CD4-positive, alpha-beta memory T cell (primary cell): Measurements from ENCODE around the gene CSTF3. TPM values are rescaled to one million over a fixed set of nuclear protein-coding genes. Genes with fewer than 3 reads are reported as not detected.
A peak's percentile ranks its signal among the peaks of the same experiment; 100 is the strongest.

Source experiments
- CTCF ChIA-PET: fragments of 350-600 bp; sonication (Branson Sonifier 250); formaldehyde crosslinking; loops from one replicate; lab custom pipeline; 2021; ENCODE audit warnings: inconsistent platforms; ENCODE audit not compliant: partially characterized antibody; lab: Charles Lee
- POLR2A ChIA-PET: fragments of 350-600 bp; sonication (Branson Sonifier 250); formaldehyde crosslinking; loops from one replicate; lab custom pipeline; 2021; ENCODE audit not compliant: partially characterized antibody; lab: Charles Lee
- DNase-seq, 5 donors: peaks; one replicate each; pipeline versions ENCODE4 v3.0.0 to v3.0.0-alpha.2; 2020 to 2022; ENCODE audit warnings: mixed read lengths in 1 of 5
- H3K27ac ChIP-seq: one replicate; pipeline ENCODE4 v1.7.0; 2013; ENCODE audit warnings: low read depth, low read length
- H3K27me3 ChIP-seq: 2 replicates; pipeline ENCODE4 v1.7.0; 2013; ENCODE audit warnings: mild to moderate bottlenecking, low read length, moderate library complexity; ENCODE audit not compliant: insufficient read depth
- H3K36me3 ChIP-seq: 2 replicates; pipeline ENCODE4 v1.7.0; 2013; ENCODE audit warnings: mild to moderate bottlenecking, low read length, moderate library complexity; ENCODE audit not compliant: insufficient read depth
- H3K4me1 ChIP-seq: 2 replicates; pipeline ENCODE4 v1.7.0; 2013; ENCODE audit warnings: mild to moderate bottlenecking, low read length, moderate library complexity; ENCODE audit not compliant: insufficient read depth
- H3K4me3 ChIP-seq, 2 donors: one replicate each; pipeline ENCODE4 v1.7.0; 2013; ENCODE audit warnings: low read length in 2 of 2, mild to moderate bottlenecking in 1 of 2
- H3K9me3 ChIP-seq, 2 donors: one replicate each; pipeline ENCODE4 v1.7.0; 2013; ENCODE audit warnings: low read length in 2 of 2, control low read depth in 1 of 2; ENCODE audit not compliant: control insufficient read depth in 1 of 2
- H3K27ac Mint-ChIP-seq, 7 donors: one replicate each; pipeline ENCODE4 v1.8.0; 2020 to 2021; ENCODE audit warnings: mixed read lengths in 7 of 7, mild to moderate bottlenecking in 6 of 7, inconsistent platforms in 3 of 7, moderate library complexity in 3 of 7
- H3K27me3 Mint-ChIP-seq, 2 donors: one replicate each; pipeline ENCODE4 v1.8.0; 2020 to 2021; ENCODE audit warnings: mixed read lengths in 2 of 2
- H3K36me3 Mint-ChIP-seq, 2 donors: one replicate each; pipeline ENCODE4 v1.8.0; 2020 to 2021; ENCODE audit warnings: mixed read lengths in 2 of 2, inconsistent platforms in 1 of 2, mild to moderate bottlenecking in 1 of 2
- H3K4me1 Mint-ChIP-seq, 4 donors: one replicate each; pipeline ENCODE4 v1.8.0; 2020 to 2021; ENCODE audit warnings: mixed read lengths in 4 of 4, mild to moderate bottlenecking in 1 of 4
- H3K4me3 Mint-ChIP-seq, 8 donors: one replicate each; pipeline ENCODE4 v1.8.0; 2020 to 2021; ENCODE audit warnings: mixed read lengths in 8 of 8, mild to moderate bottlenecking in 7 of 8, moderate library complexity in 6 of 8, inconsistent platforms in 3 of 8
- H3K9me3 Mint-ChIP-seq, 8 donors: one replicate each; pipeline ENCODE4 v1.8.0; 2020 to 2021; ENCODE audit warnings: mixed read lengths in 8 of 8, mild to moderate bottlenecking in 5 of 8, inconsistent platforms in 3 of 8, moderate library complexity in 1 of 8
- intact Hi-C: fragments of 100-400 bp; cut with micrococcal nuclease; formaldehyde crosslinking; loops from one replicate; pipeline ENCODE4 v1.15.1; 2023
- polyA plus RNA-seq, 2 donors: library from polyadenylated mRNA; unstranded; fragments of 300-500 nt; fragmentation: Illumina TruSeq; gene quantifications; one replicate each; pipeline ENCODE4 v1.2.3, GENCODE V29; 2021
- total RNA-seq, 2 experiments: library from RNA; stranded (reverse); gene quantifications; one replicate each; pipeline ENCODE4 v1.2.3, GENCODE V29; 2021

CSTF3 gene
- total and polyA plus RNA-seq, 4 experiments from 2014 or later, result 18.1 to 34.0 (median 25.9) TPM

- no peak overlapping the region for H3K4me3 ChIP-seq
- no peak overlapping the region for H3K27ac Mint-ChIP-seq
- H3K9me3 ChIP-seq, result no peaks in the 10 kb centered on the region
- H3K36me3 Mint-ChIP-seq, result peaks cover 39 to 50% of the 10 kb centered on the region in 2 donors
- ChIA-PET CTCF (interaction anchor here (1.5 kb wide), 1 partner anchor 29 kb away, joined by 5 read pairs; no protein-coding TSS in a partner anchor), POLR2A (no interaction called here)
- H3K9me3 Mint-ChIP-seq, result no peaks in the 10 kb centered on the region
- H3K4me1 ChIP-seq, result no peaks in the 10 kb centered on the region
- H3K36me3 ChIP-seq, result peaks cover 12% of the 10 kb centered on the region
- H3K27me3 Mint-ChIP-seq, result no peaks in the 10 kb centered on the region
- H3K4me3 Mint-ChIP-seq, result no peak overlapping the region
- H3K27ac ChIP-seq, result no peak overlapping the region
- H3K27me3 ChIP-seq, result no peaks in the 10 kb centered on the region
- DNase-seq, result no peak
- intact Hi-C loops, result no loop called here
- H3K4me1 Mint-ChIP-seq, result no peaks in the 10 kb centered on the region
Observed at GRCh38 chr11:33094157-33094556, 67.1 kb downstream of the CSTF3 start.

DNA sequence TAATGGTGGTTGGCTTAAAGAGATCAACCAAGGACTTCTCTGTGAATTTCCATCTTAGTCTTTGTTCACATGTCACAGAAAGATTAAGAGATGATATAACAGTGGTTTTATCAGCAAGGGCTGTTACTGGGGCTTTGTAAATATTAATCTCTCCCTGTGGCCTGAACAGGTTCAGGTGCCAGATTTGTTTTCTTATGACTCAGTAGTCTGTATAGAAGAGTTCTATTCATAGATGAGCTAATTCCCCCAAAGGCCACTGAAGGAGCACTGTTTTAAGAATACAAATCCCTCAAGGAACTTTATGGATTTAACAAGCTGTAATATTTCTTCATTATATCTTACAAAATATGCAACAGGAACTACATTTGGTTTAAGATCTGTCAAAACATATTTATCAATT is 71.5 kb downstream of the CSTF3 start:
- intact Hi-C loops, result no loop called here
- no peaks in the 10 kb centered on the region for H3K27me3 Mint-ChIP-seq
- H3K4me1 Mint-ChIP-seq, result peaks cover 0 to 1% (median 0%) of the 10 kb centered on the region in 4 donors
- peak overlapping the region in 2 of 7 donors; percentile 8 to 29 for H3K27ac Mint-ChIP-seq
- no peak overlapping the region for H3K27ac ChIP-seq
- peaks cover 32 to 51% of the 10 kb centered on the region in 2 donors for H3K36me3 Mint-ChIP-seq
- no peaks in the 10 kb centered on the region for H3K27me3 ChIP-seq
- peaks cover 20% of the 10 kb centered on the region for H3K36me3 ChIP-seq
- H3K4me3 Mint-ChIP-seq, result no peak overlapping the region
- DNase-seq, result no peak
- H3K4me3 ChIP-seq, result no peak overlapping the region
- POLR2A ChIA-PET, result no interaction called here
- no peaks in the 10 kb centered on the region for H3K4me1 ChIP-seq
- CTCF ChIA-PET, result interaction anchor here (1.6 kb wide), 1 partner anchor 22 kb away, joined by 4 read pairs; no protein-coding TSS in a partner anchor
- H3K9me3 ChIP-seq, result no peaks in the 10 kb centered on the region
- no peaks in the 10 kb centered on the region for H3K9me3 Mint-ChIP-seq

- DNase-seq, result no peak
- Histone ChIP-seq H3K4me3 (no peak overlapping the region), H3K27me3 (no peaks in the 10 kb centered on the region), H3K36me3 (peaks cover 25% of the 10 kb centered on the region), H3K27ac (no peak overlapping the region), H3K9me3 (no peaks in the 10 kb centered on the region), H3K4me1 (no peaks in the 10 kb centered on the region)
- Mint-ChIP-seq H3K36me3 (peaks cover 46 to 64% of the 10 kb centered on the region in 2 donors), H3K9me3 (no peaks in the 10 kb centered on the region), H3K27me3 (no peaks in the 10 kb centered on the region), H3K4me3 (no peak overlapping the region), H3K4me1 (peaks cover 0 to 1% (median 0%) of the 10 kb centered on the region in 4 donors), H3K27ac (peak overlapping the region in 5 of 7 donors; percentile 8 to 87 (median 42))
- ChIA-PET POLR2A (no interaction called here), CTCF (interaction anchor here (1.6 to 1.8 kb wide), 2 partner anchors 21 to 23 kb away, joined by 4 to 5 read pairs; no protein-coding TSS in a partner anchor)
- intact Hi-C loops, result no loop called here
Observed at GRCh38 chr11:33086017-33086416, 75.3 kb downstream of the CSTF3 start.

DNA sequence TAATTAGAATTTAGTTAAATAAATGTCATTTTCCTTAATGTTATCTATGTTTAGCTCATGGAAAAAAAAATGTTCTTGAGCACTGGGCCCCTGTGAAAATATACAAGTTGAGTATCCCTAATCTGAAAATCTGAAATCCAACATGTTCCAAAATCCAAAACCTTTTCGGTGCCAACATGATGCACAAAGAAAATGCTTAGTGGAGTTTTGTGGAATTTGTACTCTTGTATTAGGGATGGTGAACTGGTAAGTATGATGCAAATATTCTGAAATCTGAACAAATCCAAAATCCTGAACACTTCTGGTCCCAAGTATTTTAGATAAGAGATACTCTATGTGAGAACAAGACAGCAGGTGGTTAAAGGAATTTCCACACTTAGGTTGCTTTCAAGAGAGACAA is 77.4 kb downstream of the CSTF3 start:
- H3K4me1 Mint-ChIP-seq, result peaks cover 0 to 1% (median 0%) of the 10 kb centered on the region in 4 donors
- H3K27ac Mint-ChIP-seq, result peak overlapping the region in 1 of 7 donors; percentile 61
- peaks cover 38 to 64% of the 10 kb centered on the region in 2 donors for H3K36me3 Mint-ChIP-seq
- H3K27me3 Mint-ChIP-seq, result no peaks in the 10 kb centered on the region
- Histone ChIP-seq H3K27me3 (no peaks in the 10 kb centered on the region), H3K9me3 (no peaks in the 10 kb centered on the region), H3K36me3 (peaks cover 28% of the 10 kb centered on the region), H3K27ac (no peak overlapping the region), H3K4me3 (no peak overlapping the region), H3K4me1 (no peaks in the 10 kb centered on the region)
- H3K4me3 Mint-ChIP-seq, result no peak overlapping the region
- DNase-seq, result no peak
- no peaks in the 10 kb centered on the region for H3K9me3 Mint-ChIP-seq
- intact Hi-C loops, result no loop called here
- ChIA-PET POLR2A (no interaction called here), CTCF (no interaction called here)

DNA sequence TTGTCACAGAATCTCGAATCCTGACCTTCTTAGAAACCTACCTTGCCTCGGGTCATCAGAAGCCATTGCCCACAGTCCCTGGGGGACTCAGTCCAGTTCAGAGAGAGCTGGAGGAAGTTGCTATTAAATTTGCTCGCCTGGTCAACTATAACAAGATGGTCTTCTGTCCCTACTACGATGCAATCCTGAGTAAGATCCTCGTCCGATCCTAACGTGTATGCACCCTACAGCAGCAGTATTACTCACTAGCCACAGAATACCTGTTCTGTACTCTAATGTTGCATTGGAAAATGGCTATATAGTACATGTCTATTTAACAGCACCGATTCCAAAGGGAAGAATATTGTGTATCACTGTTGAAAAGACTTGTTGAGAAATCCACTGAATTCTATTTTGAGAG is 88.8 kb downstream of the CSTF3 start:
- peaks cover 46% of the 10 kb centered on the region for H3K36me3 ChIP-seq
- no peaks in the 10 kb centered on the region for H3K4me1 ChIP-seq
- no peak overlapping the region for H3K27ac ChIP-seq
- no peak overlapping the region for H3K27ac Mint-ChIP-seq
- H3K4me3 Mint-ChIP-seq, result no peak overlapping the region
- H3K27me3 ChIP-seq, result no peaks in the 10 kb centered on the region
- no peaks in the 10 kb centered on the region for H3K27me3 Mint-ChIP-seq
- no peak overlapping the region for H3K4me3 ChIP-seq
- H3K36me3 Mint-ChIP-seq, result peaks cover 39 to 61% of the 10 kb centered on the region in 2 donors
- DNase-seq, result no peak
- intact Hi-C loops, result no loop called here
- H3K4me1 Mint-ChIP-seq, result no peaks in the 10 kb centered on the region
- POLR2A ChIA-PET, result no interaction called here
- H3K9me3 Mint-ChIP-seq, result no peaks in the 10 kb centered on the region
- CTCF ChIA-PET, result no interaction called here
- H3K9me3 ChIP-seq, result no peaks in the 10 kb centered on the region

- Histone ChIP-seq H3K4me1 (peaks cover 3% of the 10 kb centered on the region), H3K27ac (no peak overlapping the region), H3K36me3 (peaks cover 37% of the 10 kb centered on the region), H3K9me3 (no peaks in the 10 kb centered on the region), H3K27me3 (no peaks in the 10 kb centered on the region), H3K4me3 (no peak overlapping the region)
- intact Hi-C loops, result loop anchor here (5.0 kb wide), 1 partner anchor 196 kb away; no protein-coding TSS in a partner anchor
- ChIA-PET CTCF (interaction anchor here (1.2 to 10.7 kb wide), 4 partner anchors 8 to 106 kb away, joined by 3 to 394 read pairs (median 4); no protein-coding TSS in a partner anchor), POLR2A (interaction anchor here (1.0 kb wide), 1 partner anchor 29 kb away, joined by 3 read pairs; the partner anchor contains the start of gene TCP11L1)
- Mint-ChIP-seq H3K4me3 (no peak overlapping the region), H3K36me3 (peaks cover 29 to 56% of the 10 kb centered on the region in 2 donors), H3K27me3 (no peaks in the 10 kb centered on the region), H3K4me1 (peaks cover 9 to 16% (median 12%) of the 10 kb centered on the region in 4 donors), H3K9me3 (no peaks in the 10 kb centered on the region), H3K27ac (no peak overlapping the region)
- DNase-seq, result no peak
Observed at GRCh38 chr11:33068611-33069340, 92.5 kb downstream of the CSTF3 start.

DNA sequence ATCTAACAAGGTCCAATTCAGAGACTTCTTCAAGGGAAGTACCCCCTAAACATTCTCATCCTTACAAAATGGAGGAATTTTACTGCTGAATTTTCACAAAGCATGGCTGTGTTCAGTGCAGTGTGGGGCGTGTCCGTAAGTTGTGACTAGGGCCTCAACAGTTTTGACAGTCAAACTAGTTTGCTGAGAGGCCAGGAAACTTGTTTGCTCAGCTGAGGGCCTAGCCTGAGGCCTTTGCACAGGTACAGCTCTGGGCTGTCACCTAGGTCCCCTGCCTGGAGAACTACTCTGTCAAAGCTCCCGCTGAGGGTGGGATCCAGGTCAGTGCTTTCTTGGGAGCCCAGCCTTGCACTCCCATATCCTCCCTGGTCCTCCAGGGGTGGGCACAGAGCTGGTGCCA is 94.0 kb downstream of the CSTF3 start:
- Histone ChIP-seq H3K36me3 (peaks cover 25% of the 10 kb centered on the region), H3K4me3 (no peak overlapping the region), H3K9me3 (no peaks in the 10 kb centered on the region), H3K4me1 (peaks cover 5% of the 10 kb centered on the region), H3K27me3 (no peaks in the 10 kb centered on the region), H3K27ac (no peak overlapping the region)
- CTCF ChIA-PET, result interaction anchor here (1.1 to 10.7 kb wide), 5 partner anchors 10 to 189 kb away, joined by 3 to 394 read pairs (median 4); no protein-coding TSS in a partner anchor
- Mint-ChIP-seq H3K27me3 (no peaks in the 10 kb centered on the region), H3K4me3 (no peak overlapping the region), H3K9me3 (no peaks in the 10 kb centered on the region), H3K27ac (no peak overlapping the region), H3K4me1 (peaks cover 15 to 29% (median 22%) of the 10 kb centered on the region in 4 donors), H3K36me3 (peaks cover 22 to 52% of the 10 kb centered on the region in 2 donors)
- DNase-seq, result no peak
- POLR2A ChIA-PET, result interaction anchor here (0.5 kb wide), 1 partner anchor 15 kb away, joined by 3 read pairs; no protein-coding TSS in a partner anchor
- intact Hi-C loops, result loop anchor here (5.0 kb wide), 1 partner anchor 195 kb away; no protein-coding TSS in a partner anchor
